ENCODE measurements around the gene FAM13B.
A peak's percentile ranks its signal among the peaks of the same experiment; 100 is the strongest.
"Not testable (repeated sequence)": the region's sequence is repeated elsewhere in the genome, so short reads cannot be mapped to it uniquely, and the experiment has no call there.

The FAM13B gene

DNA sequence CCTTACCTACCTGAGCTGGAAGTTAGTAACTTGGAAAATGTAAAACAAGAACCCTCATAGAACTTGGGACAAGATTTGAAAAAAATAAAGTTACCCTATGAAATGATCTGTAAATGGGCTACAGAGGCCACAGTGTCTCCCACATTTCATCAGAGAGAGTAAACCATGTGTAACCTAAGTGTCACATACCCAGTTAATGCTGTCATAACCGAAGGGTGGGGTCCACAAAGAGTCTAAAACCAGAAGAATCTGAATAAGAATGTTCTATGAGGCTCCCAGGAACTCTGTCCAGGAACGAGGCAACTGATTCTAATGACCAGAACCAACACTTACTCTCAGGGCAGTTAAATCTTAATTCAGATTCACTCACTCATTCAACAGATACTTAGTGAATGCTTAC is 1.0 kb upstream of the FAM13B start:
- no peak for DNase-seq (ENCODE audit: extremely low read depth, low read depth)
- peak overlapping the region; percentile 81 for H3K4me3 ChIP-seq (replicated peaks; ENCODE audit: low read depth, low read length)
- TF ChIP-seq, protein P1, sequence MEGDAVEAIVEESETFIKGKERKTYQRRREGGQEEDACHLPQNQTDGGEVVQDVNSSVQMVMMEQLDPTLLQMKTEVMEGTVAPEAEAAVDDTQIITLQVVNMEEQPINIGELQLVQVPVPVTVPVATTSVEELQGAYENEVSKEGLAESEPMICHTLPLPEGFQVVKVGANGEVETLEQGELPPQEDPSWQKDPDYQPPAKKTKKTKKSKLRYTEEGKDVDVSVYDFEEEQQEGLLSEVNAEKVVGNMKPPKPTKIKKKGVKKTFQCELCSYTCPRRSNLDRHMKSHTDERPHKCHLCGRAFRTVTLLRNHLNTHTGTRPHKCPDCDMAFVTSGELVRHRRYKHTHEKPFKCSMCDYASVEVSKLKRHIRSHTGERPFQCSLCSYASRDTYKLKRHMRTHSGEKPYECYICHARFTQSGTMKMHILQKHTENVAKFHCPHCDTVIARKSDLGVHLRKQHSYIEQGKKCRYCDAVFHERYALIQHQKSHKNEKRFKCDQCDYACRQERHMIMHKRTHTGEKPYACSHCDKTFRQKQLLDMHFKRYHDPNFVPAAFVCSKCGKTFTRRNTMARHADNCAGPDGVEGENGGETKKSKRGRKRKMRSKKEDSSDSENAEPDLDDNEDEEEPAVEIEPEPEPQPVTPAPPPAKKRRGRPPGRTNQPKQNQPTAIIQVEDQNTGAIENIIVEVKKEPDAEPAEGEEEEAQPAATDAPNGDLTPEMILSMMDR (IDR thresholded peaks at IDR 0.05; ENCODE audit: low read depth, low read length, missing control alignments), result no peak

DNA sequence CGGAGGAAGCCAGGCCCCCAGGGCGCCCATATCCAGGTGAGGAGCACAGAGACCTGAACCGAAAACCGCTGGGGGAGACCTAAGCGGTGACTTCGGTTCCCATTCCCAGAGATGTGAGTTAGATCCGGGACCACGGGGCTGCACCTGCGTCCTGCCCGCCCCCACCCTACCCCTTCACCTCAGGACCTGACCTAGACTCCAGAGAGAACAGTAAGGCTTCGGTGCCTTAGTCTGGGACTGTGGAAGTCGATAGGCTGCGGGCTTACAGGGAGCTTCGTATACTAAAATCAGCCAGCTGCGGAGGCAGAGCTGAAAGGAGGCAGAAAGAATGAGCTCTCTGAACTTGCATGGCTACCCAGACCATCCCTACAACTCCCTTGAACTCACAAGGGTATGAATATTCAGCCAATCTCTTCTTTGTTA is 518 bp upstream of the FAM13B start:
- peak overlapping the region; percentile 81 for H3K4me3 ChIP-seq (replicated peaks; ENCODE audit: low read depth, low read length)
- DNase-seq (ENCODE audit: extremely low read depth, low read depth), result no peak

DNA sequence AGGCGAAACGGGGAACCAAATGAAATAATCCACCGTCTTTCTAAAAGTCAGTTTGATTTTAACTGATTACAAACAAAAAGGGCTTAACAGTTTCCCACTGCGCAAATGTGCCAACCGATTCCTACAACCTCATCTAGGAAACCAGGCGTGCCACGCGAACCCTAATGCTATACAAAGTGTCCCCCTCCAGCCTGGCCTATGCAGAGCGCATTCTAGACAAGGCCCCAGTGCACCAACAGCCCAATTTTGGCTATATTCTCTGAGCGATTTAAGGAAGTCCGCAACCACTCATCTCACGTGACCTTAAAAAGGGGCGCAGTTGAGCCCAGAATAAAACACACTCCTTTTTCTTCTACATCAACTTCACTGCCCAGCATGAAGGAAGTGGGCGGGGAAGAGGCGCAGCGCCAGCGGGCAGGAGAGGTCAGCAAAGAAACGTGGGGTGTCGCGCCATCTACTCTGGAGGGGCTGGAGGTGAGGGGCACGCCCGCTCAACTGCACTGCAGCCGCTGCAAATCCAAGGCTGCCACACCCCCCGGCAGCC is 779 bp downstream of the FAM13B start:
- peak overlapping the region; percentile 81 for H3K4me3 ChIP-seq (replicated peaks; ENCODE audit: low read depth, low read length)
- TF ChIP-seq, protein P1 (IDR thresholded peaks at IDR 0.05; ENCODE audit: low read depth, low read length, missing control alignments), result no peak
- no peak for DNase-seq (ENCODE audit: extremely low read depth, low read depth)

More for the DNA sequence above, 518 bp upstream of the FAM13B start:
- TF ChIP-seq, protein P1 (IDR thresholded peaks at IDR 0.05; ENCODE audit: low read depth, low read length, missing control alignments), result no peak

DNA sequence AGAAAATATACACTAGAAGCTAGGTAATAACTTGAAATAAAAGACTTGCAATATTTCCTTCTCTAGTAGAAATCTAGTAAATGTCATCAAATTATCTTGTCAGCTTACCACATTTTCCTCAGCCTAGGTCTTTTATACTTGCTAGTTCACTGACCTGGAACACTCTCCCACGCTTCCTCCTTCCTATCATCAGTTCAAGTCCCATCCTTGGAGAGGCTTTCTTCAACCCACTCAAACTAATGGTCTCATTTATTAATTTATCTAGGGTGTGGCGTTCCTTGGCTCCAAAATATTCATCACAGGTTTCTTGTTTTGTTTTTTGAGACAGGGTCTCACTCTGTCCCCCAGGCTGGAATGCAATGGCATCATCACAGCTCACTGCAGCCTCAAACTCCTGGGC is 2.9 kb downstream of the FAM13B start:
- no peak overlapping the region for H3K4me3 ChIP-seq (replicated peaks; ENCODE audit: low read depth, low read length)
- DNase-seq (ENCODE audit: extremely low read depth, low read depth), result no peak
- TF ChIP-seq, protein P1 (IDR thresholded peaks at IDR 0.05; ENCODE audit: low read depth, low read length, missing control alignments), result no peak

DNA sequence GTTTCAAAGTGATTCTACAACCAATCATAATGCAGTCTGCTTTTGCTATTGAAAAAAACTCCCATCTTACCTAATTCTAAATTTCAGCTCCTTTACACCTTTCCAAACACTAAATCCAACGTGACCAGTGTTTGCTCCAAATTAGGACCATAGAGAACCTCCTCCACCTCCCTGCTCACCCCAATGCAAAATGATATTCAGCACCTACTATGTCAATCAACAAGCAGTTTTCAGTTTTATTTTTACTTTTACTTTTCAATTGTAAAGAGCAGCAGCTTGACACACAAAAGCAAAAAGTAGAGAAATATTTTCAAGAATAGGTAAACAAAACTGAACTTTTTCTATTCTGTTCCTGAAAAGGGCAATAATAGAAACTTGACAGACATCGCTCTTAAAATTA is 3.4 kb downstream of the FAM13B start:
- TF ChIP-seq, protein P1 (IDR thresholded peaks at IDR 0.05; ENCODE audit: low read depth, low read length, missing control alignments), result no peak
- no peak for DNase-seq (ENCODE audit: extremely low read depth, low read depth)
- H3K4me3 ChIP-seq (replicated peaks; ENCODE audit: low read depth, low read length), result no peak overlapping the region

DNA sequence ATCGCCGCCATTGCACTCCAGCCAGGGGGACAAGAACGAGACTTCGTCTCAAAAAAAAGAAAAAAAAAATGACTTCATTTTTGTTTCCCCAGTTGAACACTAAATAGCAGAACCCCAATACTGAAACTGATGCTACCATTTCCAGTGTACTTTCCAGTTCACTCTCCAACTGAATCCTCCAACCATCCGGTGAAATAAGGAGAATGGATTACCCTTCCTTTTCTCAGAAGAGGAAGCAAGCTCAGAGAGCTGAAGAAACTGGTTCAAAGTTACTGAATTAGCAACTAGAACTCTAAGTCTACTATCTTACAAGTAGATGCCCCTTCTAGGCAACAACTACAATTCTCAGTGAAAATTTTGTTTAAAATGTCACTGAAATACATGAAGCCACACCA is 3.9 kb downstream of the FAM13B start:
- H3K4me3 ChIP-seq (replicated peaks; ENCODE audit: low read depth, low read length), result no peak overlapping the region
- no peak for DNase-seq (ENCODE audit: extremely low read depth, low read depth)
- TF ChIP-seq, protein P1 (IDR thresholded peaks at IDR 0.05; ENCODE audit: low read depth, low read length, missing control alignments), result no peak

DNA sequence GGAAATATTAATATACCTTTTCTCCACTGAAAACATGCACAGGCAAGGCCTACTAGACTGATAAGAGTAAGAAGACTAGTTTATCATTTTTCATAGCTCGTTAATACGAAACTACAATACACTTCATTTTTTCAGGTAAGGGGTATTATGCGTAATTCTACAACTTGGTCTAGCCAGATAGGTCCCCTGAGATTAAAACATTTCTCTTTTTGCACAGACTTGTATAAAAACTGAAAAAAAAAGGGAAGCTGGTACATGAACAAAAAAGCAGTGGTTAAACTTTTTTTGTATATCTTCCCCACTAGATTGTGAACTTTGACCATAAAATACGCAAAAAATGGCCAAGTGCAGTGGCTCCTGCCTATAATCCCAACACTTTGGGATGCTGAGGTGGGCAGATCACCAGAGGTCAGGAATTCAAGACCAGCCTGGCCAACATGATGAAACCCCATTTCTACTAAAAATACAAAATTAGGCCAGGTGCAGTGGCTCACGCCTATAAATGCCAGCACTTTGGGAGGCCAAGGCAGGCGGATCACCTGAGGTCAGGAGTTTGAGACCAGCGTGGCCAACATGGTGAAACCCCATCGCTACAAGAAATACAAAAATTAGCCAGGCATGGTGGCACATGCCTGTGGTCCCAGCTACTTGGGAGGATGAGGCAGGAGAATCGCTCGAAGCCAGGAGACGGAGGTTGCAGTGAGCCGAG is 4.5 kb downstream of the FAM13B start:
- DNase-seq (ENCODE audit: extremely low read depth, low read depth); H3K4me3 ChIP-seq (replicated peaks; ENCODE audit: low read depth, low read length): not testable (repeated sequence)

DNA sequence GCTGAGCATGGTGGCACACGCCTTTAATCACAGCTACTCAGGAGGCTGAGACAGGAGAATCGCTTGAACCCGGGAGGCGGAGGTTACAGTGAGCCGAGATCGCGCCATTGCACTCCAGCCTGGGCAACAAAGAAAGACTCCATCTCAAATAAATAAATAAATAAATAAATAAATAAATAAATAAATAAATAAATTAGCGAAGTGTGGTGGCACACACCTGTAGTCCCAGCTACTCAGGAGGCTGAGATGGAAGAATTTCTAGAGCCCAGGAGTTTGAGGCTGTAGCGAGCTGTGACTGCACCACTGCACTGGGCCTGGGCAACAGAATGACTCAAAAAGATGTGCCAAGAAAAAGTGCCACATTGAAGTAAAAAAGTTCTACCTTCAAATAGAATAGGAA is 6.1 kb downstream of the FAM13B start:
- not testable (repeated sequence) for H3K4me3 ChIP-seq (replicated peaks; ENCODE audit: low read depth, low read length); DNase-seq (ENCODE audit: extremely low read depth, low read depth)

All from HFF-Myc (cell line).